HEK293 (cell line): ENCODE data around the gene TCF7L2.

Source experiments
- GLIS1 ChIP-seq: fragments of 450-650 bp; formaldehyde crosslinking; IDR thresholded peaks from 2 replicates; pipeline ENCODE4 v1.5.1; 2016; ENCODE audit warnings: missing biosample characterization, missing genetic modification characterization
- INSM2 ChIP-seq: fragments of 450-650 bp; formaldehyde crosslinking; IDR thresholded peaks from 2 replicates; pipeline ENCODE4 v1.5.1; 2016; ENCODE audit warnings: missing biosample characterization, missing genetic modification characterization
- RBAK ChIP-seq: fragments of 450-650 bp; formaldehyde crosslinking; IDR thresholded peaks from 2 replicates; pipeline ENCODE4 v1.5.1; 2016; ENCODE audit warnings: missing biosample characterization, missing genetic modification characterization
- TRIM28 ChIP-seq: IDR thresholded peaks from 2 replicates; pipeline ENCODE4 v1.6.1; 2011; ENCODE audit warnings: low read length, control low read depth, borderline replicate concordance
- YY1 ChIP-seq: fragments of 450-650 bp; formaldehyde crosslinking; IDR thresholded peaks from 2 replicates; pipeline ENCODE4 v1.5.1; 2018; ENCODE audit warnings: missing biosample characterization, missing genetic modification characterization
- ZBTB44 ChIP-seq: fragments of 450-650 bp; IDR thresholded peaks from 2 replicates; pipeline ENCODE4 v1.5.1; 2018; ENCODE audit warnings: missing biosample characterization, mild to moderate bottlenecking, missing genetic modification characterization
- ZEB2 ChIP-seq: fragments of 450-650 bp; formaldehyde crosslinking; IDR thresholded peaks from 2 replicates; pipeline ENCODE4 v1.5.1; 2016; ENCODE audit warnings: missing biosample characterization, missing genetic modification characterization
- ZFHX2 ChIP-seq: fragments of 450-650 bp; formaldehyde crosslinking; conservative IDR thresholded peaks from 2 replicates; pipeline ENCODE4 v1.5.1; 2016; ENCODE audit warnings: missing biosample characterization, missing genetic modification characterization
- ZFP3 ChIP-seq: fragments of 450-650 bp; formaldehyde crosslinking; IDR thresholded peaks from 2 replicates; pipeline ENCODE4 v1.5.1; 2016; ENCODE audit warnings: low read depth, missing biosample characterization, missing genetic modification characterization
- ZNF112 ChIP-seq: fragments of 450-650 bp; formaldehyde crosslinking; IDR thresholded peaks from 2 replicates; pipeline ENCODE4 v1.5.0; 2017; ENCODE audit warnings: missing biosample characterization, missing genetic modification characterization
- ZNF184 ChIP-seq: fragments of 450-650 bp; IDR thresholded peaks from 2 replicates; pipeline ENCODE4 v1.5.1; 2018; ENCODE audit warnings: missing biosample characterization, mild to moderate bottlenecking, missing genetic modification characterization
- ZNF24 ChIP-seq: fragments of 450-650 bp; formaldehyde crosslinking; IDR thresholded peaks from 2 replicates; pipeline ENCODE4 v1.5.1; 2016; ENCODE audit warnings: missing biosample characterization, missing genetic modification characterization
- ZNF302 ChIP-seq: fragments of 450-650 bp; formaldehyde crosslinking; IDR thresholded peaks from 2 replicates; pipeline ENCODE4 v1.5.1; 2016; ENCODE audit warnings: missing biosample characterization, missing genetic modification characterization, low read depth
- ZNF366 ChIP-seq: fragments of 450-650 bp; formaldehyde crosslinking; conservative IDR thresholded peaks from 2 replicates; pipeline ENCODE4 v1.5.1; 2016; ENCODE audit warnings: missing biosample characterization, missing genetic modification characterization
- ZNF529 ChIP-seq: fragments of 450-650 bp; formaldehyde crosslinking; IDR thresholded peaks from 2 replicates; pipeline ENCODE4 v1.5.1; 2017; ENCODE audit warnings: missing genetic modification characterization, missing biosample characterization; ENCODE audit not compliant: insufficient replicate concordance
- ZNF544 ChIP-seq: fragments of 450-650 bp; formaldehyde crosslinking; IDR thresholded peaks from 2 replicates; pipeline ENCODE4 v1.5.0; 2017; ENCODE audit warnings: missing biosample characterization, missing genetic modification characterization
- ZNF585B ChIP-seq: fragments of 450-650 bp; formaldehyde crosslinking; IDR thresholded peaks from 2 replicates; pipeline ENCODE4 v1.5.1; 2016; ENCODE audit warnings: missing biosample characterization, missing genetic modification characterization
- ZNF600 ChIP-seq: fragments of 450-650 bp; formaldehyde crosslinking; IDR thresholded peaks from 2 replicates; pipeline ENCODE4 v1.5.1; 2016; ENCODE audit warnings: missing biosample characterization, missing genetic modification characterization
- ZSCAN23 ChIP-seq: fragments of 450-650 bp; formaldehyde crosslinking; IDR thresholded peaks from 2 replicates; pipeline ENCODE4 v1.5.1; 2016; ENCODE audit warnings: missing biosample characterization, missing genetic modification characterization
- TF ChIP-seq, protein P1 (sequence below): fragments of 450-650 bp; formaldehyde crosslinking; IDR thresholded peaks from 2 replicates; pipeline ENCODE4 v1.5.1; 2016; ENCODE audit warnings: missing biosample characterization, missing genetic modification characterization, borderline replicate concordance
- TF ChIP-seq, protein P2 (sequence below): fragments of 450-650 bp; formaldehyde crosslinking; IDR thresholded peaks from 2 replicates; pipeline ENCODE4 v1.5.1; 2016; ENCODE audit warnings: missing biosample characterization, missing genetic modification characterization
- TF ChIP-seq, protein P3 (sequence below): fragments of 450-650 bp; formaldehyde crosslinking; IDR thresholded peaks from 2 replicates; pipeline ENCODE4 v1.5.1; 2016; ENCODE audit warnings: missing biosample characterization, missing genetic modification characterization
- TF ChIP-seq, protein P4 (sequence below): fragments of 450-650 bp; formaldehyde crosslinking; IDR thresholded peaks from 2 replicates; pipeline ENCODE4 v1.5.1; 2017; ENCODE audit warnings: missing biosample characterization, missing genetic modification characterization

Gene TCF7L2

GRCh38 chr10:112958275-112958995 lies 8.4 kb downstream of the TCF7L2 start (continued):
- TF ChIP-seq GLIS1 (tag by site-specific recombination) (peak; percentile 61), ZFHX2 (tag by site-specific recombination) (peak; percentile 77), ZNF302 (tag by site-specific recombination) (no peak), INSM2 (tag by site-specific recombination) (peak; percentile 93), ZNF184 (no peak), ZNF600 (tag by site-specific recombination) (peak; percentile 98), ZNF585B (tag by site-specific recombination) (no peak), ZNF24 (tag by site-specific recombination) (peak; percentile 83), ZFP3 (no peak), ZEB2 (peak; percentile 92), RBAK (tag by site-specific recombination) (no peak), ZNF544 (tag by site-specific recombination) (no peak), ZNF366 (tag by site-specific recombination) (peak; percentile 64), ZNF112 (tag by site-specific recombination) (no peak), YY1 (tag by site-specific recombination) (peak; percentile 11; the same call in 1 of the 2 replicates), TRIM28 (no peak), ZSCAN23 (tag by site-specific recombination) (0 out of 2 replicates have a peak, but pooled peaks have one; percentile 38), ZBTB44 (peak; percentile 70), ZNF529 (tag by site-specific recombination) (no peak)
- TF ChIP-seq, protein P1, sequence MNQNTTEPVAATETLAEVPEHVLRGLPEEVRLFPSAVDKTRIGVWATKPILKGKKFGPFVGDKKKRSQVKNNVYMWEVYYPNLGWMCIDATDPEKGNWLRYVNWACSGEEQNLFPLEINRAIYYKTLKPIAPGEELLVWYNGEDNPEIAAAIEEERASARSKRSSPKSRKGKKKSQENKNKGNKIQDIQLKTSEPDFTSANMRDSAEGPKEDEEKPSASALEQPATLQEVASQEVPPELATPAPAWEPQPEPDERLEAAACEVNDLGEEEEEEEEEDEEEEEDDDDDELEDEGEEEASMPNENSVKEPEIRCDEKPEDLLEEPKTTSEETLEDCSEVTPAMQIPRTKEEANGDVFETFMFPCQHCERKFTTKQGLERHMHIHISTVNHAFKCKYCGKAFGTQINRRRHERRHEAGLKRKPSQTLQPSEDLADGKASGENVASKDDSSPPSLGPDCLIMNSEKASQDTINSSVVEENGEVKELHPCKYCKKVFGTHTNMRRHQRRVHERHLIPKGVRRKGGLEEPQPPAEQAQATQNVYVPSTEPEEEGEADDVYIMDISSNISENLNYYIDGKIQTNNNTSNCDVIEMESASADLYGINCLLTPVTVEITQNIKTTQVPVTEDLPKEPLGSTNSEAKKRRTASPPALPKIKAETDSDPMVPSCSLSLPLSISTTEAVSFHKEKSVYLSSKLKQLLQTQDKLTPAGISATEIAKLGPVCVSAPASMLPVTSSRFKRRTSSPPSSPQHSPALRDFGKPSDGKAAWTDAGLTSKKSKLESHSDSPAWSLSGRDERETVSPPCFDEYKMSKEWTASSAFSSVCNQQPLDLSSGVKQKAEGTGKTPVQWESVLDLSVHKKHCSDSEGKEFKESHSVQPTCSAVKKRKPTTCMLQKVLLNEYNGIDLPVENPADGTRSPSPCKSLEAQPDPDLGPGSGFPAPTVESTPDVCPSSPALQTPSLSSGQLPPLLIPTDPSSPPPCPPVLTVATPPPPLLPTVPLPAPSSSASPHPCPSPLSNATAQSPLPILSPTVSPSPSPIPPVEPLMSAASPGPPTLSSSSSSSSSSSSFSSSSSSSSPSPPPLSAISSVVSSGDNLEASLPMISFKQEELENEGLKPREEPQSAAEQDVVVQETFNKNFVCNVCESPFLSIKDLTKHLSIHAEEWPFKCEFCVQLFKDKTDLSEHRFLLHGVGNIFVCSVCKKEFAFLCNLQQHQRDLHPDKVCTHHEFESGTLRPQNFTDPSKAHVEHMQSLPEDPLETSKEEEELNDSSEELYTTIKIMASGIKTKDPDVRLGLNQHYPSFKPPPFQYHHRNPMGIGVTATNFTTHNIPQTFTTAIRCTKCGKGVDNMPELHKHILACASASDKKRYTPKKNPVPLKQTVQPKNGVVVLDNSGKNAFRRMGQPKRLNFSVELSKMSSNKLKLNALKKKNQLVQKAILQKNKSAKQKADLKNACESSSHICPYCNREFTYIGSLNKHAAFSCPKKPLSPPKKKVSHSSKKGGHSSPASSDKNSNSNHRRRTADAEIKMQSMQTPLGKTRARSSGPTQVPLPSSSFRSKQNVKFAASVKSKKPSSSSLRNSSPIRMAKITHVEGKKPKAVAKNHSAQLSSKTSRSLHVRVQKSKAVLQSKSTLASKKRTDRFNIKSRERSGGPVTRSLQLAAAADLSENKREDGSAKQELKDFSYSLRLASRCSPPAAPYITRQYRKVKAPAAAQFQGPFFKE: no peak
- TF ChIP-seq, protein P2, sequence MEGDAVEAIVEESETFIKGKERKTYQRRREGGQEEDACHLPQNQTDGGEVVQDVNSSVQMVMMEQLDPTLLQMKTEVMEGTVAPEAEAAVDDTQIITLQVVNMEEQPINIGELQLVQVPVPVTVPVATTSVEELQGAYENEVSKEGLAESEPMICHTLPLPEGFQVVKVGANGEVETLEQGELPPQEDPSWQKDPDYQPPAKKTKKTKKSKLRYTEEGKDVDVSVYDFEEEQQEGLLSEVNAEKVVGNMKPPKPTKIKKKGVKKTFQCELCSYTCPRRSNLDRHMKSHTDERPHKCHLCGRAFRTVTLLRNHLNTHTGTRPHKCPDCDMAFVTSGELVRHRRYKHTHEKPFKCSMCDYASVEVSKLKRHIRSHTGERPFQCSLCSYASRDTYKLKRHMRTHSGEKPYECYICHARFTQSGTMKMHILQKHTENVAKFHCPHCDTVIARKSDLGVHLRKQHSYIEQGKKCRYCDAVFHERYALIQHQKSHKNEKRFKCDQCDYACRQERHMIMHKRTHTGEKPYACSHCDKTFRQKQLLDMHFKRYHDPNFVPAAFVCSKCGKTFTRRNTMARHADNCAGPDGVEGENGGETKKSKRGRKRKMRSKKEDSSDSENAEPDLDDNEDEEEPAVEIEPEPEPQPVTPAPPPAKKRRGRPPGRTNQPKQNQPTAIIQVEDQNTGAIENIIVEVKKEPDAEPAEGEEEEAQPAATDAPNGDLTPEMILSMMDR (tag by site-specific recombination): no peak
- TF ChIP-seq, protein P3, sequence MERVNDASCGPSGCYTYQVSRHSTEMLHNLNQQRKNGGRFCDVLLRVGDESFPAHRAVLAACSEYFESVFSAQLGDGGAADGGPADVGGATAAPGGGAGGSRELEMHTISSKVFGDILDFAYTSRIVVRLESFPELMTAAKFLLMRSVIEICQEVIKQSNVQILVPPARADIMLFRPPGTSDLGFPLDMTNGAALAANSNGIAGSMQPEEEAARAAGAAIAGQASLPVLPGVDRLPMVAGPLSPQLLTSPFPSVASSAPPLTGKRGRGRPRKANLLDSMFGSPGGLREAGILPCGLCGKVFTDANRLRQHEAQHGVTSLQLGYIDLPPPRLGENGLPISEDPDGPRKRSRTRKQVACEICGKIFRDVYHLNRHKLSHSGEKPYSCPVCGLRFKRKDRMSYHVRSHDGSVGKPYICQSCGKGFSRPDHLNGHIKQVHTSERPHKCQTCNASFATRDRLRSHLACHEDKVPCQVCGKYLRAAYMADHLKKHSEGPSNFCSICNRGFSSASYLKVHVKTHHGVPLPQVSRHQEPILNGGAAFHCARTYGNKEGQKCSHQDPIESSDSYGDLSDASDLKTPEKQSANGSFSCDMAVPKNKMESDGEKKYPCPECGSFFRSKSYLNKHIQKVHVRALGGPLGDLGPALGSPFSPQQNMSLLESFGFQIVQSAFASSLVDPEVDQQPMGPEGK (tag by site-specific recombination): peak; percentile 25; the same call in 1 of the 2 replicates
- TF ChIP-seq, protein P4, sequence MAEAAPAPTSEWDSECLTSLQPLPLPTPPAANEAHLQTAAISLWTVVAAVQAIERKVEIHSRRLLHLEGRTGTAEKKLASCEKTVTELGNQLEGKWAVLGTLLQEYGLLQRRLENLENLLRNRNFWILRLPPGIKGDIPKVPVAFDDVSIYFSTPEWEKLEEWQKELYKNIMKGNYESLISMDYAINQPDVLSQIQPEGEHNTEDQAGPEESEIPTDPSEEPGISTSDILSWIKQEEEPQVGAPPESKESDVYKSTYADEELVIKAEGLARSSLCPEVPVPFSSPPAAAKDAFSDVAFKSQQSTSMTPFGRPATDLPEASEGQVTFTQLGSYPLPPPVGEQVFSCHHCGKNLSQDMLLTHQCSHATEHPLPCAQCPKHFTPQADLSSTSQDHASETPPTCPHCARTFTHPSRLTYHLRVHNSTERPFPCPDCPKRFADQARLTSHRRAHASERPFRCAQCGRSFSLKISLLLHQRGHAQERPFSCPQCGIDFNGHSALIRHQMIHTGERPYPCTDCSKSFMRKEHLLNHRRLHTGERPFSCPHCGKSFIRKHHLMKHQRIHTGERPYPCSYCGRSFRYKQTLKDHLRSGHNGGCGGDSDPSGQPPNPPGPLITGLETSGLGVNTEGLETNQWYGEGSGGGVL (tag by site-specific recombination): no peak
